GM20431 (cell line): ENCODE measurements around the gene SPATA20.

Source experiments
- in situ Hi-C: fragments of 300-500 bp; cut with MseI, MboI; formaldehyde crosslinking; loops from one replicate; pipeline ENCODE4 v1.15.0; 2020; ENCODE audit warnings: low sequenced_read_pairs; ENCODE audit not compliant: unreplicated experiment

Gene SPATA20

DNA sequence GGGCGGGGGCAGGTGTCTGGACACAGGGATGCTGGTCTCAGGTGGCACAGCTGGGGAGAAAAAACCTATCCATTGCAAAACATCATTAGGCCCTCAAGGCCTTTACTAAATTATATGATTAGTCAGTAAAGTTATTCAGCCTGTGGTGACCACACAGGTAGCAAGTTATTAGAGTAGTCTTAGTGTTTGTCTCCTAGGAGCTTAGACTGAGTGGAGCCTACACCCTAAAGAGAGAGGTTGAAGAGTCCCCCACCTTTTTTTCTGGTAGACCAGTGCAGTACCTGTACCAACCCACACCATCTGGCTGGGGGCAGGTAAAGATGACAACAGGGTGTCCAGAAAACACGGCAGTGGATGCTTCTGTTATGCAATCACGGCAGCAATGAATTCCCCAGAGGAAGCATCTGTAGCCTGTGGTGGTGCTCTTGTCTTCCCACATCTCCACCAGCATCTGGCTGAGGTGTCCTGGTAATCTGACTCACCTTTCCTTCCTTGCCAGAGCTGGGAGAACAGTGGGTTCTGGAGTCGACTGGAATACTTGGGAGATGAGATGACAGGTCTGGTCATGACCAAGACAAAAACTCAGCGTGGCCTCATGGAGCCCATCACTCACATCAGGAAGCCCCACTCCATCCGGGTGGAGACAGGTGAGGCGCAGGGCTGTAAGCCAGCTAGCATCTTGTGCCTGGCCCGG, 27.7 kb upstream of the SPATA20 start:
- in situ Hi-C loops = no loop called here

DNA sequence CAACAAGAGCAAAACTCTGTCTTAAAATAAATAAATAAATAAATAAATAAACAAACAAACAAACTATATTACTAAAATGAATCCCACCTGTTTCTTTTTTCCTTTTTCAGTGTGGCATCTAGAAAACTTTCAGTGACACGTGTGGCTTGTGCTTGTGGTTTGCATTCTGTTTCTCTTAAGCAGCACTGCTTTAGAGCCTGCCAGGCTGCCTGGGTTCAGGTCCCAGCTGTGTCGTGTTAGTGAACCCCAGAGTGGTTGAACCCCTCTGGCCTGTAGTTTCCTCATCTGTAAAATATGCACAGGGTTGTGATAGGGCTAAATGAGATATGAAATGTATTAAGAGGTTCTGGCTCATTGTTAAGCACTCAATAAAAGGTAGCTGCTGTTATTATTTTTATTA, 26.5 kb upstream of the SPATA20 start:
- in situ Hi-C loops = no loop called here

DNA sequence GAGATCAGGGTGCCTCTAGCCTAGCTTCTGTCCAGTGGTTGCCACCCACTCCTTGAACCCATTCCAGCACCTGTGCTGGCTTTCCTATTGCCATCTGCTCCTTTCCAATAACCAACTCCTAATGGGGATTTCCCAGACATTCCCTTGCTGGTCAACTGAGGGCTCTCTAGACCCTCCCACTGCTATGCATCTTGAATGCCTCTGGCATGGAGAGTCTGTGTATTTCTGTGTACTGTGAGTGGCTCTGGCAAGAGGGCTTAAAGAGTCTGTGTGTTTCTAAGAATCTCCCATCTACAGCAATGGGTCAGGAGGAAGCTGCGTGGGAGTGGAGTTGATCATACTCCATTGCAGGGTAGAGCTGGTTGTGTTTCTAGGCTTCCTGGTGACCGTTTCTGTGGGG, 25.5 kb upstream of the SPATA20 start:
- in situ Hi-C loops = no loop called here

- in situ Hi-C loops = no loop called here
These were observed 24.2 kb upstream of the SPATA20 start for GRCh38 chr17:50522766-50523165.

DNA sequence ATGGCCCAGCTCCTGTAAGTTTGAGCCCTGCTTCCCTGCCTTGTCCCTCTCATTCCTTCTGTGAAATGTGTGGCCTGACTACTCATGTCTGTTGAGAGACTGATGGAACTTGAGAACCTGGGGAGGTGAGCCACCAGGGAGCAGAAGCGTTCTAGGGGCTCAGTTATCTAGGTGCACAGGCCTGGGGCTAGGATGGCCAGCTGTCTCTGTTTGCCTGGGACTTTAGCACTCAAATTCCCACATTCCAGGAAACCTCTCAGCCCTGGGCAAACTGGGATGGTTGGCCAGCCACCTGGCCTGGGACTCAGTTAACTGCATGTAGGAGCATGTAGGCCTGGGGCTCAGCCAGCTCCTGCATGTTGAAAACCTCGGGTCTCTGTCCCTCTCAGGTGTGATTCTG, 23.8 kb upstream of the SPATA20 start:
- in situ Hi-C loops = no loop called here

DNA sequence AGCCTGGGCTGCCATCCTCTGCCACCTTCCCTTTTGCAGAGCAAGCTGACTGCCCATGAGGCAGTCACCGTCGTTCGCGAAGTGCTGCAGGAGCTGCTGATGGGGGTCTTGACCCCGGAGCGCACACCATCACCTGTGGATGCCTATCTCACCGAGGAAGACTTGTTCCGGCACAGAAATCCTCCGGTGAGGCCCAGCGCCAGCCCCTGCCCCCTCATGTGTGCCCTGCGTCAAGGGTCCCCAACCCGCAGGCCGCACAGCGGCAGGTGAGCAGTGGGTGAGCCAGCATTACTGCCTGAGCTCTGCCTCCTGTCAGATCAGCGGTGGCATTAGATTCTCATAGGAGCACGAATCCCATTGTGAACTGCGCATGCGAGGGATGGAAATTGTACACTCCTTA, 22.1 kb upstream of the SPATA20 start:
- in situ Hi-C loops = no loop called here

- in situ Hi-C loops = no loop called here
These were observed 19.7 kb upstream of the SPATA20 start for GRCh38 chr17:50527155-50527762.

DNA sequence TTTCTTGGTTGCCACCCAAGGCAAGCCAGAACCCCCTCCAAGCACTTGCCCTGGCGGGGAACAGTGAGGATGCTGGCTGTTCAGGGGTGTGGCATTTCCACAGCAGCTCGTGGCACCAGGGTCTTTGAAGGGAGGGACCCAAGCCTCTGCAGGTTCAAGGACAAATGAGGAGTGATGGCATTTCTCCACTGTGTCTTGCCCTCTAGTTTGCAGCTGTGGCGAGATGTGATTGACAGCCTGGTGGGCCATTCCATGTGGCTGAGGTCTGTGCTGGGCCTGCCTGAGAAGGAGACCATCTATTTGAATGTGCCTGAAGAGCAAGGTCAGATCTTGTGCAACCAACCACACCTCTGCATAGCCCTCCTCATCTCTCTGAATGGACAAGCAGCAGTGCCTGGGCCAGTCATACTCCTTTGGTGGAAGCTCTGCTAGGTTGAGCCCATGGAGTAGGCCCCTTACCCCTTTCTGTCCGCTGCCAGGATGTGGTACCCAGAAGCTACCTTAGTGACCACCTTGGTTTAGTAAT, 19.0 kb upstream of the SPATA20 start:
- in situ Hi-C loops = no loop called here

DNA sequence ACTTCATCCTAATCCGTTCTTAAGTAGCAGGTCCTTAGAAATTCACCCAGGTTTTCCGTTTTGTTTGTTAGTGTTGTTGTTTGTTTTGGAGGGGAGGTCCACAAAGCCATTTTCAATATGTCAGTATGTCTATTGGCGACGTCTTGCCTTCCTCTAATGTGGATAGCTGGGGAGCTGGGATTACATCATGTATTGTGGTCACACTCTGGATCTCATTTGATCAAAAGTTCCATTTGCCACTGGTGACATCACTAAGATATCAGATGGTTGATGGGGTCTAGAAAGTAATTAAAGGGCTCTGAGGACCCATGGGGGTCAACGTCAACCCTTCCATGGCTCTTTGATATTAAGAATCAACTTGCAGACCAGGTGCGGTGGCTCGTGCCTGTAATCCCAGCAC, 17.1 kb upstream of the SPATA20 start:
- in situ Hi-C loops = no loop called here

GRCh38 chr17:50531428-50532025, 15.4 kb upstream of the SPATA20 start:
- in situ Hi-C loops = no loop called here

DNA sequence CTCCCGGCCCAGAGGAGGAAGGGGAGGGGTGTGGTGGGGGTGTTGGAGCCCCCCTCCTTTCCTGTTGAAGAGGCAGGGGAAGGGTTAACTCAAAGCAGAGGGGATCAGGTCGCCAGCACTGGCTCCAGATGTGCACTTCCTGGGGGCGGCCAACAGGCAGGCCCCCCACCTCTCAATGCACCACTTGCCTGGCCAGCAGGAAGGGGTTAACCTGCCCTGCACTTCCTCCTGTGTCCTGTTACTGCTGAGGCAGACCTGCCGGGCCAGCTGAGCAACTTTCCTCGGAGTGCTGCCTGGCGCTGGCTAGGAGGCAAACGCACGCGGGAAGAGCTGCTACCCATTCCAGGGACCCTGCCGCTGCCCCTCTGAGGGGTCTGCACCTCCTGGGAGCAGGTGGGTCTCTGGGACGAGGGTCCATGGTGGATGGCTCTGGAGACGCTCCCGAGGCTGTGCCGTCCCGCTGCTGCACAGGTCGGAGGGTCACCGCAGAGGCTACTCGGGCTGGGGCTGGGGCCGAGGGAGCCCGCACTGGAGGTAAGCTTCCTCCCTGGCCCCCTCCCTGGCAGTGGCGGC, 14.4 kb upstream of the SPATA20 start, which contains the start of gene EPN3:
Gene EPN3, plus strand, starts transcription at position 284 of the 573 bp plus-strand sequence. CDS start 3,822 bp downstream, outside the sequence.
- in situ Hi-C loops = no loop called here

DNA sequence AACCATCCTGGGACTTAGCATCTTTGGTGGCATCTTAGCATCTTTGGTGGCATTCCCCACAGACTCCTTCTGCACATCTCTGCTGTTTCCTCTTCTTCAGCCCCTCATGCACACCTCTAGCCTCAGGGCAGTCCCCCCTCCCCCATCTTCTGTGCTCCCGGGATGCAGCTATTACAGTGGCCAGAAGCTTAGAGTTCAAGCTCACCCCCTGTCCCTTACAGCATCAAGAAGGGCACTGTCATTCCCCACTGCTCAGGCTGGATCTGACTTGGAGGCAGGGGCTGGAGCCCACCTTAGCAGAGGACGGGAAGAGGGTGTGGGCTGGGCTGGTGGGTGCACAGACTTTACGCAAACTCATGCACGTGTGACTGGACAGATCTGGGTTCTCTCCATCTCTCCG, 13.8 kb upstream of the SPATA20 start:
- in situ Hi-C loops = no loop called here

GRCh38 chr17:50533720-50534148, 13.2 kb upstream of the SPATA20 start:
- in situ Hi-C loops = no loop called here

- in situ Hi-C loops = no loop called here
These were observed 12.6 kb upstream of the SPATA20 start for GRCh38 chr17:50534222-50534978.

DNA sequence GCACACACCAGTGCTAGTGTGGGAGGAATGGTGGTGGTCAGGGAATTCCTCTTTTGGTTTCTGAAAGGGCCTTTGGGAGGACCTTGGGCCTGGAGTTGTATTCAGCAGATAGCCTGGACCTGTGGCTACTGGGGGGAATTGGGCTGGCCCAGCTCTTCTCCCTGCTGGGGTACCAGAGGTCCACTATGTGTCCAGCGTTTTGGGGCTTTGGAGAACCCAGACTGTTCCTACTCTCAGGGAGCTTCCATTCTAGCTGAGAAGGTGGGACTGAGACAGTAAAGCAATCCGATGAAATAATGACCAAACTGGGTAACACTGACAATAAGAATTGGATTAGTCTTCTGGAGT, 12.0 kb upstream of the SPATA20 start:
- in situ Hi-C loops = no loop called here

GRCh38 chr17:50535407-50535806, 11.6 kb upstream of the SPATA20 start:
- in situ Hi-C loops = no loop called here

- in situ Hi-C loops = no loop called here
These were observed 10.0 kb upstream of the SPATA20 start for GRCh38 chr17:50536683-50537646.

- in situ Hi-C loops = no loop called here
These were observed 9.0 kb upstream of the SPATA20 start for GRCh38 chr17:50537721-50538548.
